AG09309 (cell line): ENCODE measurements around the gene WDR88.

Source experiments
- DNase-seq: peaks from one replicate; pipeline ENCODE4 v3.0.0-alpha.2; 2010; ENCODE audit warnings: low read depth
- H3K4me3 ChIP-seq: 2 replicates; pipeline ENCODE4 v1.5.1; 2011; ENCODE audit warnings: mild to moderate bottlenecking, low read depth, low read length, moderate library complexity; ENCODE audit not compliant: control insufficient read depth
- TF ChIP-seq, protein P1 (sequence below): IDR thresholded peaks from 2 replicates; pipeline ENCODE4 v1.5.1; 2011; ENCODE audit warnings: mild to moderate bottlenecking, low read depth, low read length, inconsistent platforms; ENCODE audit not compliant: insufficient read depth, control insufficient read depth; ENCODE audit errors: missing control alignments

Gene WDR88

DNA sequence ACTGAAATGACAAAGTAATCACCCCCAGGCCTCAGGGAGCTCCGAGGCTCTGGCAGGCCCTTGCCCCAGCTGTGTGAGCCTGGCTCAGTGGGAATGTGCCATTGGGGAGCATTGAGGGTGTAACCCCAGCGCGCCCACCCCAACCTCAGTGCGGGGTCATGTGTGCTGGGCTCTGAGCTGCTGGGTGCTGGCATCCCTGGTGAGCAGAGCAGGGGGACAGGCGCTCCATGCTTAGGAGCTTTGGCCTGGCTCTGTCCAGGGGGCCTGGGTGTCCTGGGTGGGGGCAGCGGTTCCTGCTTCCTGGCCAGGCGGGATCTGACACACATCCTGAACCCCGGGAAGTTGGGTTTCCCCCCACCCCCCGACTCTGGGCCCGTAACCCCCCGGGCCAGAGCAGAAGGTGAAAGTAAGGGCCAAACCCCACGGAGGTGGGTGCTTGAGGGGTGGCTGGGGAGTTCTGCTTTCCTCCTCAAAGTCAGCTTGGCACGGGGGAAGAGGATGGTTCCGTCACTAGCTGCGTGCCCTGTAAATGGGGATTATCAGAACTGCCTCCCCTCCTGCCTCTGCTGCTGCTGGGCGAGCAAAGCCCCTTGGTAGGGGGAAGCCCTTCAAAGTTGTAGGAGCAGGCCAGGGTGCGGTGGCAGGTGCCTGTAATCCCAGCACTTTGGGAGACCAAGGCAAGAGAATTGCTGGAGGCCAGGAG, 63.9 kb downstream of the WDR88 start:
- H3K4me3 ChIP-seq: peak overlapping the region; percentile 73
- DNase-seq: no peak
- TF ChIP-seq, protein P1, sequence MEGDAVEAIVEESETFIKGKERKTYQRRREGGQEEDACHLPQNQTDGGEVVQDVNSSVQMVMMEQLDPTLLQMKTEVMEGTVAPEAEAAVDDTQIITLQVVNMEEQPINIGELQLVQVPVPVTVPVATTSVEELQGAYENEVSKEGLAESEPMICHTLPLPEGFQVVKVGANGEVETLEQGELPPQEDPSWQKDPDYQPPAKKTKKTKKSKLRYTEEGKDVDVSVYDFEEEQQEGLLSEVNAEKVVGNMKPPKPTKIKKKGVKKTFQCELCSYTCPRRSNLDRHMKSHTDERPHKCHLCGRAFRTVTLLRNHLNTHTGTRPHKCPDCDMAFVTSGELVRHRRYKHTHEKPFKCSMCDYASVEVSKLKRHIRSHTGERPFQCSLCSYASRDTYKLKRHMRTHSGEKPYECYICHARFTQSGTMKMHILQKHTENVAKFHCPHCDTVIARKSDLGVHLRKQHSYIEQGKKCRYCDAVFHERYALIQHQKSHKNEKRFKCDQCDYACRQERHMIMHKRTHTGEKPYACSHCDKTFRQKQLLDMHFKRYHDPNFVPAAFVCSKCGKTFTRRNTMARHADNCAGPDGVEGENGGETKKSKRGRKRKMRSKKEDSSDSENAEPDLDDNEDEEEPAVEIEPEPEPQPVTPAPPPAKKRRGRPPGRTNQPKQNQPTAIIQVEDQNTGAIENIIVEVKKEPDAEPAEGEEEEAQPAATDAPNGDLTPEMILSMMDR: no peak

DNA sequence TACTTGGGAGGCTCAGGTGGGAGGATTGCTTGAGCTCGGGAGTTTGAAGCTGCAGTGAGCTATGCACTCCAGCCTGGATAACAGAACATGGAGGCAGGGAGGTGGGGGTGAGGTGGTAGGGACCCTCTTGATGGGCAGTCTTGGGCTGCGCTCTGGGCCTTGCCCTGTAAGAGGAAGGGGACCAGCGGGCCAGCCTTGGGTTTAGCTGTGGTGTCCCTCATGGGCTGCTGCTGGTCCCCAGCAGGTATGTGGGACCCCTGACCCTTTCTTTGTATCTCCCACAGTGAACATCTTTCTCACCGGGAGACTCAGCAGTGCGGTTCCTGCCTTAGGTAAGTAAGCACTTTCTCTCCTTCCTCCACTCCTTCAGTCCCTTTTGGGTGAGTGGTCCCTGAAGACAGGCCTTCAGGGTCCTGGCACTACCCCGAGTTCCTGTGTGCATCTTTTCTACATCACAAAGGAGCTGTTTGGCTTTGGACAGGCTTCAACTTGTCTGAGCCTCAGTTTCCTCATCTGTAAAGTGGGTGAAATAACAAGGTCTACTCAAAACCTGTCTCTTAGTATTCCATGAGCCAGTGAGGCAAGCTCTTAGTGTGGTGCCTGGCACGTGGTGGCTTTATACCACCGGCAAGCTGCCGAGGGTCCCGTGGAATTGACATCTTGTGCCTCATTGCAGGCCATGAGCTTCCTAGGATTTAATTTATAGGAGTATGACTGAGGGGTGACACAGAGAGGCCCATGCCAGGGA, 64.7 kb downstream of the WDR88 start:
- no peak overlapping the region for H3K4me3 ChIP-seq
- TF ChIP-seq, protein P1: no peak
- DNase-seq: no peak

DNA sequence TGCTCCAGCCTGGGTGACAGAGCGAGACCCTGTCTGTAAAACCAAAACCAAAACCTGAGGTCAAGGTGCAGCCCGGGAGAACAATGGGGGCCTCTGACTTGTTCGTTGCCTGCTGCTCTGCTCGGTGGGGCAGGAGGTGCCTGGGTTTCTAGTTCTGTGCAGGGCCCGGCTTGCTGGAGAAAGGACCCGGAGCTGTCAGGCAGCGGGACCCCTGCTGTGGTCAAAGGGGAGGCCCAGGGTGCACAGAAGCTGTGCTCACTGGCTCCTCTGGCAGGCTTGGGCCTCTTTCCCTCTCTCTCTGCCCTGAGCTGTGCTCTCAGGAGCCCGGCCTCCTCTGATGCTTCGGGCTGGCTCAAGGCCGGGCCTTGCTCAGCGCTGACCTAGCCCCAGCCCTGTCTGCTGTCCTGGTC, 65.7 kb downstream of the WDR88 start:
- DNase-seq: no peak
- H3K4me3 ChIP-seq: no peak overlapping the region
- TF ChIP-seq, protein P1: no peak

DNA sequence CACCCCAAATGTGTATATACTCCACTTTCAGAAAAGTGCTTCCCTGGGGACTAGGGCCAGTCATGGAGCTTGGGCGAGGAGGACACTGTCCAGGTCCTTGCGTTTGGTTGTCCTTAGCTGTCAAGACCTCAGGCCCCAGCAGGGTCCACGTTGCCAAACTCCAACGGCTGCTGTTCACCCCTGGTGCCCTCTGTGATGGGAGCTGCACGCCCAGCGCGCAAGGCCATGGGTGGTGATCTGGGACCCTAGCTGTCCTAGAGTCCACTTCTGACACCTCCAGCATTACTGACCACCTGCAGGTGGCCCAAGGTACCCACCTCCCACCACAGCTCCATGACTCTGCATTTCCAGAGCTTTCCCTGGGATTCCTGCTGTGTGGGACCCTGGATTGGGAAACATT, 66.3 kb downstream of the WDR88 start:
- no peak overlapping the region for H3K4me3 ChIP-seq
- TF ChIP-seq, protein P1: no peak
- no peak for DNase-seq

DNA sequence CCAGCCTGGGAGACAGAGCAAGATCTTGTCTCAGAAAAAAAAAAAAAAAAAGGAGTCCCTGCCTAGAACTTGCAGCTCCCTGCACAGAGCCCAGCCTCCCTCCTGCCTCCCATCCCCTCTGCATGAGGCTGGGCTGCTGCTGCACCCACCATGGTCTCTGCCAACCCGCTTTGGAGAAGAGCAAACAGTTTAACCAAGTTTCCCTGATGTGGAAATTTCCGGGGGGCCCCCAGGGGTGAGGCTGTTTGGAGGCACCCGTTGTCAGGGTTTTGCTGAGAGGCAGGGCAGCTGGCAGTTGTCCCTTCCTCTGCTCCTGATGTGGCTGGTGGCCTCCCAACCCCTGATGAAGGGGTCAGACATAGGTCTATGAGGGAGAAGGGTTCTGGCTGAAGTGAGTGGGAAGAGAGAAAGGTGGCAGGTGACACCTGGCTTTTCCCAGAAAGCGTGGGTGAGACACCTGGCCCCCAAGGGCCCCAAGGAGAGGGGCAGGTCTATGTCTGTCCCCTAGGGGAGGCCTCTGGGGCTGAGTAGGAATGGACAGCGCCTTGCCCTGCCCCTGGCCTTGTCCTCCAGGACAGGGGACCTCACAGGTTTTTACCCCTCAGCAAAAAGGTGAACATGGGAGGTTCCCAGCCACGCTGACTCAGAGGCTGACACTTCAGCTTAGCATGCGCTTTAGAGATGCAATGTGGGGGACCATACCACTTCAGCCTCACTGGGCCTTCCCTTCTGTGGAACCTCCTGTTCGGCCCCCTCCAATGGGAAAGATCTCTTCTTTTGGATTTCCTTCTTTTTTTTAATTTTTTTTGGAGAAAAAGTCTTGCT, 67.7 kb downstream of the WDR88 start:
- no peak for DNase-seq
- TF ChIP-seq, protein P1: no peak

DNA sequence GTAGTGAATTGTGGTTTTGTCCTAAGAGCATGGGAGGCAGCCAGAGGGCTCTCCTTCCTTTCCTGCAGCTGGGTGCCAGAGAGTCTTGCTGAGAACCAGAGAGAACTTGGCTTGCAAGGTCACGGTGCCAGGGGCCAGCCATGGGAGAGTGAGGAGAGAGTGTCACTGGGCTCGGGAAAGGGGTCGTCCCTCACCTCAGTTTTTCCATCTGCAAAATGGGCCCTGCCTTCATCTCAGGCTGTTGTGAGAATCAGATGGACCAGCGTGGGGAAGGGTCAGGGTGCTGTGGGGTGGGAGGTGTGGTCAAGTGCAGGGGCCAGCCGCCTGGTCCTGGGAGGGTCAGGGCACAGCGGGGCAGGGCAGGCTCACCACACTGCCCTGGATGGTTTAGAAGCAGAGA, 69.6 kb downstream of the WDR88 start:
- TF ChIP-seq, protein P1: no peak
- no peak for DNase-seq
- H3K4me3 ChIP-seq: no peak overlapping the region

More for the DNA sequence above, 67.7 kb downstream of the WDR88 start:
- no peak overlapping the region for H3K4me3 ChIP-seq
